ENCODE results near the gene ZNF117. TPM values are rescaled to one million over a fixed set of nuclear protein-coding genes. Genes with fewer than 3 reads are reported as not detected.

The ZNF117 gene
- total and polyA plus RNA-seq, 10 of the 15 experiments (the other 5 are each of a cell fraction or from before 2014, with no cell fraction given) = 1.4 to 15.3 (median 7.6) TPM

- TF ChIP-seq, protein P1, sequence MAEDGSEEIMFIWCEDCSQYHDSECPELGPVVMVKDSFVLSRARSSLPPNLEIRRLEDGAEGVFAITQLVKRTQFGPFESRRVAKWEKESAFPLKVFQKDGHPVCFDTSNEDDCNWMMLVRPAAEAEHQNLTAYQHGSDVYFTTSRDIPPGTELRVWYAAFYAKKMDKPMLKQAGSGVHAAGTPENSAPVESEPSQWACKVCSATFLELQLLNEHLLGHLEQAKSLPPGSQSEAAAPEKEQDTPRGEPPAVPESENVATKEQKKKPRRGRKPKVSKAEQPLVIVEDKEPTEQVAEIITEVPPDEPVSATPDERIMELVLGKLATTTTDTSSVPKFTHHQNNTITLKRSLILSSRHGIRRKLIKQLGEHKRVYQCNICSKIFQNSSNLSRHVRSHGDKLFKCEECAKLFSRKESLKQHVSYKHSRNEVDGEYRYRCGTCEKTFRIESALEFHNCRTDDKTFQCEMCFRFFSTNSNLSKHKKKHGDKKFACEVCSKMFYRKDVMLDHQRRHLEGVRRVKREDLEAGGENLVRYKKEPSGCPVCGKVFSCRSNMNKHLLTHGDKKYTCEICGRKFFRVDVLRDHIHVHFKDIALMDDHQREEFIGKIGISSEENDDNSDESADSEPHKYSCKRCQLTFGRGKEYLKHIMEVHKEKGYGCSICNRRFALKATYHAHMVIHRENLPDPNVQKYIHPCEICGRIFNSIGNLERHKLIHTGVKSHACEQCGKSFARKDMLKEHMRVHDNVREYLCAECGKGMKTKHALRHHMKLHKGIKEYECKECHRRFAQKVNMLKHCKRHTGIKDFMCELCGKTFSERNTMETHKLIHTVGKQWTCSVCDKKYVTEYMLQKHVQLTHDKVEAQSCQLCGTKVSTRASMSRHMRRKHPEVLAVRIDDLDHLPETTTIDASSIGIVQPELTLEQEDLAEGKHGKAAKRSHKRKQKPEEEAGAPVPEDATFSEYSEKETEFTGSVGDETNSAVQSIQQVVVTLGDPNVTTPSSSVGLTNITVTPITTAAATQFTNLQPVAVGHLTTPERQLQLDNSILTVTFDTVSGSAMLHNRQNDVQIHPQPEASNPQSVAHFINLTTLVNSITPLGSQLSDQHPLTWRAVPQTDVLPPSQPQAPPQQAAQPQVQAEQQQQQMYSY (CRISPR knock-in tag; IDR thresholded peaks at IDR 0.05) = no peak
- TF ChIP-seq JUNB (IDR thresholded peaks at IDR 0.05) = no peak
- TF ChIP-seq EP300 (IDR thresholded peaks at IDR 0.05; ENCODE audit: borderline replicate concordance in 1 of 2, control insufficient read depth in 1 of 2, low read depth in 2 of 2, low read length in 2 of 2) = no peak
- TF ChIP-seq, protein P2, sequence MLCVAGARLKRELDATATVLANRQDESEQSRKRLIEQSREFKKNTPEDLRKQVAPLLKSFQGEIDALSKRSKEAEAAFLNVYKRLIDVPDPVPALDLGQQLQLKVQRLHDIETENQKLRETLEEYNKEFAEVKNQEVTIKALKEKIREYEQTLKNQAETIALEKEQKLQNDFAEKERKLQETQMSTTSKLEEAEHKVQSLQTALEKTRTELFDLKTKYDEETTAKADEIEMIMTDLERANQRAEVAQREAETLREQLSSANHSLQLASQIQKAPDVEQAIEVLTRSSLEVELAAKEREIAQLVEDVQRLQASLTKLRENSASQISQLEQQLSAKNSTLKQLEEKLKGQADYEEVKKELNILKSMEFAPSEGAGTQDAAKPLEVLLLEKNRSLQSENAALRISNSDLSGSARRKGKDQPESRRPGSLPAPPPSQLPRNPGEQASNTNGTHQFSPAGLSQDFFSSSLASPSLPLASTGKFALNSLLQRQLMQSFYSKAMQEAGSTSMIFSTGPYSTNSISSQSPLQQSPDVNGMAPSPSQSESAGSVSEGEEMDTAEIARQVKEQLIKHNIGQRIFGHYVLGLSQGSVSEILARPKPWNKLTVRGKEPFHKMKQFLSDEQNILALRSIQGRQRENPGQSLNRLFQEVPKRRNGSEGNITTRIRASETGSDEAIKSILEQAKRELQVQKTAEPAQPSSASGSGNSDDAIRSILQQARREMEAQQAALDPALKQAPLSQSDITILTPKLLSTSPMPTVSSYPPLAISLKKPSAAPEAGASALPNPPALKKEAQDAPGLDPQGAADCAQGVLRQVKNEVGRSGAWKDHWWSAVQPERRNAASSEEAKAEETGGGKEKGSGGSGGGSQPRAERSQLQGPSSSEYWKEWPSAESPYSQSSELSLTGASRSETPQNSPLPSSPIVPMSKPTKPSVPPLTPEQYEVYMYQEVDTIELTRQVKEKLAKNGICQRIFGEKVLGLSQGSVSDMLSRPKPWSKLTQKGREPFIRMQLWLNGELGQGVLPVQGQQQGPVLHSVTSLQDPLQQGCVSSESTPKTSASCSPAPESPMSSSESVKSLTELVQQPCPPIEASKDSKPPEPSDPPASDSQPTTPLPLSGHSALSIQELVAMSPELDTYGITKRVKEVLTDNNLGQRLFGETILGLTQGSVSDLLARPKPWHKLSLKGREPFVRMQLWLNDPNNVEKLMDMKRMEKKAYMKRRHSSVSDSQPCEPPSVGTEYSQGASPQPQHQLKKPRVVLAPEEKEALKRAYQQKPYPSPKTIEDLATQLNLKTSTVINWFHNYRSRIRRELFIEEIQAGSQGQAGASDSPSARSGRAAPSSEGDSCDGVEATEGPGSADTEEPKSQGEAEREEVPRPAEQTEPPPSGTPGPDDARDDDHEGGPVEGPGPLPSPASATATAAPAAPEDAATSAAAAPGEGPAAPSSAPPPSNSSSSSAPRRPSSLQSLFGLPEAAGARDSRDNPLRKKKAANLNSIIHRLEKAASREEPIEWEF (IDR thresholded peaks at IDR 0.05; ENCODE audit: insufficient replicate concordance, low read depth, low read length) = no peak
- TF ChIP-seq PBX3 (IDR thresholded peaks at IDR 0.05; ENCODE audit: insufficient replicate concordance, low read depth, low read length) = peak; percentile 40
- TF ChIP-seq HCFC1 (IDR thresholded peaks at IDR 0.05; ENCODE audit: low read length) = no peak
- no peak for TF ChIP-seq STAT3 (IDR thresholded peaks at IDR 0.05; ENCODE audit: low read depth, low read length)
- TF ChIP-seq BHLHE40 (IDR thresholded peaks at IDR 0.05; ENCODE audit: borderline replicate concordance in 1 of 2, low read depth in 2 of 2, low read length in 1 of 2) = peak in 1 of 2 experiments; percentile 38; a peak in 1 of 4 replicates
- peak; percentile 23 for TF ChIP-seq MEF2B (IDR thresholded peaks at IDR 0.05; ENCODE audit: partially characterized antibody, poor library complexity, severe bottlenecking)
Measured at GRCh38 chr7:64999165-65000004, 8.5 kb upstream of the ZNF117 start (continued).
